ENCODE data around the gene CHML.

Gene CHML

DNA sequence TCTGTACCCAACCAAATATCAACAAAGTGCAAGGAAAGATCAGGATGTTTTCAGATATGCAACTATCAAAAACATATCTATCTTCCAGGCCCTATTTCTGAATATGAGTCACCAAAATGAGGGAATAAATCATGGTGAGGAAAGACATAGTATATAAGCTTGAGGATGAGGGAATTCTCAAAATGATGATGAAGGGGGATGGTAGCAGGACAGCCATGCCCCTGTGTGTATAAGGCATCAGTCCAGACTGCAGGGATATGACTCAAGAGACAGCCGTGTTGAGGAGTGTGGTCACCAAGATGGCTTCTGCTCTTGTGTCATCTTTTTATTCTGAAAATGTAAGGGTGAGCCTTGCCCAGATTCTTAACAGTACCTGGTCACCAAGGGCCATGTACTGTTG is 7.5 kb upstream of the CHML start:
- no peak for TF ChIP-seq Cebpa-rat (IDR thresholded peaks at IDR 0.05)
- no peak overlapping the region for H3K4me3 ChIP-seq
- H3K4me2 ChIP-seq: no peak overlapping the region

GRCh38 chr1:241646201-241646600 is 6.0 kb upstream of the CHML start:
- TF ChIP-seq Cebpa-rat (IDR thresholded peaks at IDR 0.05): no peak

More for the DNA sequence above, 7.5 kb upstream of the CHML start:
- Histone ChIP-seq H4K20me1 (no peaks in the 10 kb centered on the region), H3K27me3 (no peaks in the 10 kb centered on the region), H3K9ac (no peak overlapping the region), H3K36me3 (no peaks in the 10 kb centered on the region), H3K9me3 (peaks cover 6% of the 10 kb centered on the region), H3K4me1 (no peaks in the 10 kb centered on the region), H3K27ac (no peak overlapping the region)

DNA sequence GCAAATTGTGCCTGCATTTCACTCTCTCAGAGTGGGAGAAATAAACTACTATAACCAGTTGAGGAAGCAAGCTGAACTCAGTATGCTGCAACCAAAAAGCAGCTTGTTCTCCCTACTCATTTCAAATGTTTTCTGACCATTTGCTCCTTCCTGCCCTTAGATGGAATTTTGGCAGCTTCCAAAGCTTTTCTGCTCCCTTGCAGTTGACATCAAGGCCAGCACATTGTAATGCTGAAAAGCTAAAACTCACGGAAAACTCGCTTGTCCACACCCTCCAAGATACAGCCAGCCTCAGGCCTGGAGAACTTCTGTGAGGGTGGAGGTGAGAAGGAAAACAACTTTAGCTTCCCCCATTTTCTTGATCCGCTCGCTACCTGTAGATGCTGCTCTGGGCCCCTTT is 5.0 kb upstream of the CHML start:
- TF ChIP-seq Cebpa-rat (IDR thresholded peaks at IDR 0.05): no peak
- H3K4me1 ChIP-seq: peaks cover 13% of the 10 kb centered on the region
- no peak overlapping the region for H3K27ac ChIP-seq
- H3K4me3 ChIP-seq: no peak overlapping the region
- H4K20me1 ChIP-seq: no peaks in the 10 kb centered on the region
- H3K27me3 ChIP-seq: no peaks in the 10 kb centered on the region
- no peak overlapping the region for H3K4me2 ChIP-seq
- H3K36me3 ChIP-seq: no peaks in the 10 kb centered on the region
- no peak overlapping the region for H3K9ac ChIP-seq
- peaks cover 9% of the 10 kb centered on the region for H3K9me3 ChIP-seq

More at GRCh38 chr1:241646201-241646600, 6.0 kb upstream of the CHML start:
- Histone ChIP-seq H3K9ac (no peak overlapping the region), H3K4me1 (peaks cover 5% of the 10 kb centered on the region), H3K27ac (no peak overlapping the region), H3K9me3 (peaks cover 9% of the 10 kb centered on the region), H3K36me3 (no peaks in the 10 kb centered on the region), H3K4me3 (no peak overlapping the region), H3K27me3 (no peaks in the 10 kb centered on the region), H3K4me2 (no peak overlapping the region), H4K20me1 (no peaks in the 10 kb centered on the region)

- Histone ChIP-seq H3K9me3 (peaks cover 9% of the 10 kb centered on the region), H3K27me3 (no peaks in the 10 kb centered on the region), H3K27ac (no peak overlapping the region), H3K9ac (no peak overlapping the region), H4K20me1 (no peaks in the 10 kb centered on the region), H3K4me3 (no peak overlapping the region), H3K4me2 (no peak overlapping the region), H3K4me1 (peaks cover 13% of the 10 kb centered on the region), H3K36me3 (no peaks in the 10 kb centered on the region)
- TF ChIP-seq Cebpa-rat (IDR thresholded peaks at IDR 0.05): no peak
Observed at GRCh38 chr1:241644259-241644658, 4.1 kb upstream of the CHML start.

DNA sequence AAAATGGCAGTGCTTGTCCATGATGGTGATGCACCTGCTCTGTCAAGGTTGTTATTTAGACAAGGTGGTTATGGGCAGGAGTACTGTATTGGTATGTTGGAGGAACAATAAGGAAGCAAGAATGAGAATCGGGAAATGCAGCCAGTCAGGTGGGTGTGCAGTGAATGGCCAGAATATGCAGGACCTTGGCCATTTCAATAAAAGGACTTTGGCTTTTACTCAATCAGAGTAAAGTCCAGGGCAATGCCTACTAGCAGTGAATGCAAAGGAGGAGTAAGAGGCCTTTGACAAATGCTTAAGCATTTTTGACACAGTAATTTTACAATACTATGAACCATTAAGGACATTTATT is 2.4 kb upstream of the CHML start:
- Histone ChIP-seq H3K27me3 (no peaks in the 10 kb centered on the region), H3K4me1 (peaks cover 27% of the 10 kb centered on the region), H3K36me3 (no peaks in the 10 kb centered on the region), H3K9ac (no peak overlapping the region), H3K4me3 (no peak overlapping the region), H4K20me1 (peaks cover 9% of the 10 kb centered on the region; the same call in 1 of the 2 replicates), H3K4me2 (no peak overlapping the region), H3K27ac (no peak overlapping the region), H3K9me3 (peaks cover 9% of the 10 kb centered on the region)
- TF ChIP-seq Cebpa-rat (IDR thresholded peaks at IDR 0.05): no peak

DNA sequence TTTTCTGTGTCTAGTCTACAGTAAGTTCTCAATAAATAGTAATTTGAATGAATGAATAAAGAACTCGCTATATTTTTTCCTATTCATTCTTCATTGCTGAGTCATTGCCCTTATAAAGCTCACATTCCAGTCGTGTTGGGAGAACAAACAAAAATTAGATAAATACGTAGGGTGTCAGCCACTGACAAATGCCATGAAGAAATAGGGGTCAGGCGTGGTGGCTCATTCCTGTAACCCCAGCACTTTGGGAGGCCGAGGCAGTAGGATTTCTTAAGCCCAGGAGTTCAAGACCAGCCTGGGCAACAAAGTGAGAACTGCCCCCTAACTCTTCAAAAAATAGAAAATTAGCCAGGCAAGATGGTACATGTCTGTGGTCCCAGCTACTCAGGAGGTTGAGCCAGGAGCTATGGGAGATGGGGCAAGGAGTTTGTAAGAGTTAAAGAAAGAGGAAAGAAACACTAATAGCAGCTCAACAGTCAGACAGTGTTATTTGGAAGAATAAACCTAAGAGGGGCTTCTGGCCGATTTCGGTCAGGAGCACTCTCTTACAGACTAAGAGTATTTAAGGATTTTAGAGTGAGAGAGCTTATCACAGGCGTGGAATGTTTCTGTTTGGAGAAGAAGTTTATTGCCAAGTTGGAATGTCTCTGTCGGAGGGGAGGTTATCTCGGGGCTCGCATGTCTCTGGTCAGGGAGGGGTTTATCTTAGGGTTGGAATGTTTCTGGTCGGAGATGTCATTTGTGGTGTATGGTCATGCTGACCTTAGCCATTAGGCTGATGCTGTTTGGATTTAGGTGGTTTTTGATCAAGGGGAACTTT is 1.8 kb upstream of the CHML start:
- no peaks in the 10 kb centered on the region for H3K27me3 ChIP-seq
- H3K9ac ChIP-seq: no peak overlapping the region
- H4K20me1 ChIP-seq: peaks cover 11% of the 10 kb centered on the region; the same call in 1 of the 2 replicates
- no peak for TF ChIP-seq Cebpa-rat (IDR thresholded peaks at IDR 0.05)
- H3K4me2 ChIP-seq: no peak overlapping the region
- no peaks in the 10 kb centered on the region for H3K36me3 ChIP-seq
- no peak overlapping the region for H3K27ac ChIP-seq
- H3K4me3 ChIP-seq: no peak overlapping the region
- peaks cover 33% of the 10 kb centered on the region for H3K4me1 ChIP-seq
- peaks cover 9% of the 10 kb centered on the region for H3K9me3 ChIP-seq

GRCh38 chr1:241640867-241641622 is 876 bp upstream of the CHML start:
- peak; percentile 85 for TF ChIP-seq Cebpa-rat (IDR thresholded peaks at IDR 0.05)
- Histone ChIP-seq H3K27ac (peak overlapping the region; percentile 75), H3K4me2 (peak overlapping the region; percentile 75), H3K9me3 (peaks cover 9% of the 10 kb centered on the region), H4K20me1 (peaks cover 11% of the 10 kb centered on the region; the same call in 1 of the 2 replicates), H3K4me3 (peak overlapping the region; percentile 91), H3K9ac (peak overlapping the region; percentile 22), H3K27me3 (no peaks in the 10 kb centered on the region), H3K4me1 (peaks cover 43% of the 10 kb centered on the region), H3K36me3 (no peaks in the 10 kb centered on the region)

DNA sequence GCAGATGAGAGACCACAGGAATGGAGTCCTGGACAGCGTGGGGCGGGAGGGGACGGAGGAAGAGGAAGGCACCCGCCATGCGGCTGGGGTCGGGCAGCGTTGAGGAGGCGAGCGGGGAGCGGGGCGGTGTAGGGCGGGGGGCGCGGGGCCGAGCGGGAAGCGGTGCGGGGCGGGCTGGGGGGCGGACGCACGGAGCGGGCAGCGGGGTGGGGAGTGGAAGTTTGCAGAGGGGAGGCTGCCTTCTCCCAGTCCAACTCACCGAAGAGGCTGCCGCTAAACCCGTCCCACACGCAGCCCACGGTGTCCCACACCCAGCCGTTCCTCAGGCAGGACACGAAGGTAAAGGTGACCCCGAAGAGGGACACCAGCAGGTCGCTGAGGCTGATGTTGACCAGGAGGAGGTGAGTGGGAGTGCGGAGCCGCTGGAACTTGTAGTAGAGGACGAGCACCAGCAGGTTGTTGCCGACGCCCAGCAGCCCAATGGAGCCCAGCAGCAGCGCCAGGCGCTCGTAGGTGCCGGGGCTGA is 483 bp downstream of the CHML start:
- Histone ChIP-seq H3K27ac (peak overlapping the region; percentile 90), H3K4me1 (peaks cover 56% of the 10 kb centered on the region), H3K36me3 (peaks cover 8% of the 10 kb centered on the region)

GRCh38 chr1:241638909-241639622 is 1.1 kb downstream of the CHML start:
- peaks cover 14% of the 10 kb centered on the region for H3K36me3 ChIP-seq
- no peaks in the 10 kb centered on the region for H3K27me3 ChIP-seq
- no peak for TF ChIP-seq Cebpa-rat (IDR thresholded peaks at IDR 0.05)
- peak overlapping the region; percentile 90 for H3K27ac ChIP-seq
- H3K4me2 ChIP-seq: peak overlapping the region; percentile 90
- peak overlapping the region; percentile 91 for H3K9ac ChIP-seq
- H3K4me3 ChIP-seq: peak overlapping the region; percentile 91
- peaks cover 11% of the 10 kb centered on the region; the same call in 1 of the 2 replicates for H4K20me1 ChIP-seq
- peaks cover 9% of the 10 kb centered on the region for H3K9me3 ChIP-seq
- H3K4me1 ChIP-seq: peaks cover 62% of the 10 kb centered on the region

More for the DNA sequence above, 483 bp downstream of the CHML start:
- peaks cover 11% of the 10 kb centered on the region; the same call in 1 of the 2 replicates for H4K20me1 ChIP-seq
- no peaks in the 10 kb centered on the region for H3K27me3 ChIP-seq
- H3K4me3 ChIP-seq: peak overlapping the region; percentile 91
- H3K4me2 ChIP-seq: peak overlapping the region; percentile 90
- H3K9ac ChIP-seq: peak overlapping the region; percentile 91
- H3K9me3 ChIP-seq: peaks cover 9% of the 10 kb centered on the region
- no peak for TF ChIP-seq Cebpa-rat (IDR thresholded peaks at IDR 0.05)

All from BLaER1 (cell line).